Activated CD4-positive, alpha-beta T cell treated with anti-CD3 and anti-CD28 coated beads, Interleukin-2, amount 10 ng/mL, durations not matched to agents 24 days and 14 days (primary cell): Measurements from ENCODE around the gene BCAS2. TPM values are rescaled to one million over a fixed set of nuclear protein-coding genes. Genes with fewer than 3 reads are reported as not detected.
"Not testable (repeated sequence)": the region's sequence is repeated elsewhere in the genome, so short reads cannot be mapped to it uniquely, and the experiment has no call there.

Experiments
- DNase-seq: peaks from one replicate; pipeline ENCODE4 v3.0.0; 2022
- H3K27ac Mint-ChIP-seq: one replicate; pipeline ENCODE4 v1.8.0; 2022; ENCODE audit warnings: mild to moderate bottlenecking, mixed read lengths
- H3K27me3 Mint-ChIP-seq: one replicate; pipeline ENCODE4 v1.8.0; 2022; ENCODE audit warnings: mixed read lengths
- H3K36me3 Mint-ChIP-seq: one replicate; pipeline ENCODE4 v1.8.0; 2022; ENCODE audit warnings: low read depth, mild to moderate bottlenecking, mixed read lengths
- H3K4me1 Mint-ChIP-seq: one replicate; pipeline ENCODE4 v1.8.0; 2021; ENCODE audit warnings: mixed read lengths
- H3K4me3 Mint-ChIP-seq: one replicate; pipeline ENCODE4 v1.8.0; 2022; ENCODE audit warnings: mild to moderate bottlenecking, moderate library complexity, mixed read lengths
- H3K9me3 Mint-ChIP-seq: one replicate; pipeline ENCODE4 v1.8.0; 2021; ENCODE audit warnings: mixed read lengths
- intact Hi-C: fragments of 100-400 bp; cut with micrococcal nuclease; formaldehyde crosslinking; loops from one replicate; pipeline ENCODE4 v1.15.1; 2023
- total RNA-seq: library from RNA; stranded (reverse); gene quantifications from 2 replicates; pipeline ENCODE4 v1.2.3, GENCODE V29; 2022

BCAS2 gene
- total RNA-seq, 1 donor from 2014 or later, result 64.0 TPM

GRCh38 chr1:114587203-114587991, 6.0 kb upstream of the BCAS2 start:
- Mint-ChIP-seq H3K27me3 (peaks cover 17% of the 10 kb centered on the region), H3K9me3 (no peaks in the 10 kb centered on the region), H3K36me3 (no peaks in the 10 kb centered on the region), H3K4me1 (peaks cover 2% of the 10 kb centered on the region), H3K27ac (no peak overlapping the region), H3K4me3 (no peak overlapping the region)
- intact Hi-C loops, result loop anchor here (10.0 kb wide), 1 partner anchor 197 kb away; the partner anchor contains the start of gene SIKE1
- no peak for DNase-seq

GRCh38 chr1:114586513-114587047, 5.2 kb upstream of the BCAS2 start:
- peaks cover 17% of the 10 kb centered on the region for H3K27me3 Mint-ChIP-seq
- intact Hi-C loops, result loop anchor here (10.0 kb wide), 1 partner anchor 198 kb away; the partner anchor contains the start of gene SIKE1
- no peak overlapping the region for H3K4me3 Mint-ChIP-seq
- H3K4me1 Mint-ChIP-seq, result peaks cover 10% of the 10 kb centered on the region
- no peak for DNase-seq
- H3K27ac Mint-ChIP-seq, result no peak overlapping the region
- H3K36me3 Mint-ChIP-seq, result peaks cover 4% of the 10 kb centered on the region
- H3K9me3 Mint-ChIP-seq, result no peaks in the 10 kb centered on the region

- intact Hi-C loops, result loop anchor here (10.0 kb wide), 1 partner anchor 200 kb away; the partner anchor contains the start of gene SIKE1
- H3K4me1 Mint-ChIP-seq, result peaks cover 13% of the 10 kb centered on the region
- H3K9me3 Mint-ChIP-seq, result no peaks in the 10 kb centered on the region
- H3K27ac Mint-ChIP-seq, result no peak overlapping the region
- peaks cover 7% of the 10 kb centered on the region for H3K36me3 Mint-ChIP-seq
- peaks cover 17% of the 10 kb centered on the region for H3K27me3 Mint-ChIP-seq
- DNase-seq, result no peak
- H3K4me3 Mint-ChIP-seq, result no peak overlapping the region
Observed at GRCh38 chr1:114585231-114585630, 3.8 kb upstream of the BCAS2 start.

GRCh38 chr1:114574365-114574764, 7.0 kb downstream of the BCAS2 start:
- intact Hi-C loops, result no loop called here
- Mint-ChIP-seq H3K4me3 (no peak overlapping the region), H3K36me3 (peaks cover 59% of the 10 kb centered on the region), H3K27me3 (no peaks in the 10 kb centered on the region), H3K4me1 (peaks cover 7% of the 10 kb centered on the region), H3K27ac (no peak overlapping the region), H3K9me3 (no peaks in the 10 kb centered on the region)
- no peak for DNase-seq

- Mint-ChIP-seq H3K4me1 (peaks cover 3% of the 10 kb centered on the region), H3K36me3 (peaks cover 44% of the 10 kb centered on the region), H3K9me3 (no peaks in the 10 kb centered on the region), H3K27me3 (no peaks in the 10 kb centered on the region), H3K27ac (no peak overlapping the region), H3K4me3 (no peak overlapping the region)
- DNase-seq, result no peak
- intact Hi-C loops, result no loop called here
Observed at GRCh38 chr1:114564141-114564540, 17.3 kb downstream of the BCAS2 start.

GRCh38 chr1:114562978-114563510, 18.4 kb downstream of the BCAS2 start:
- H3K27ac Mint-ChIP-seq, H3K4me3 Mint-ChIP-seq, intact Hi-C loops, H3K9me3 Mint-ChIP-seq, DNase-seq, H3K4me1 Mint-ChIP-seq, H3K27me3 Mint-ChIP-seq: not testable (repeated sequence)
- H3K36me3 Mint-ChIP-seq, result peaks cover 41% of the 10 kb centered on the region

GRCh38 chr1:114561333-114561732, 20.1 kb downstream of the BCAS2 start:
- DNase-seq, result no peak
- Mint-ChIP-seq H3K27ac (no peak overlapping the region), H3K4me3 (no peak overlapping the region), H3K4me1 (peaks cover 3% of the 10 kb centered on the region), H3K27me3 (no peaks in the 10 kb centered on the region), H3K36me3 (peaks cover 26% of the 10 kb centered on the region), H3K9me3 (no peaks in the 10 kb centered on the region)
- intact Hi-C loops, result no loop called here

GRCh38 chr1:114559356-114559755, 22.1 kb downstream of the BCAS2 start:
- Mint-ChIP-seq H3K4me1 (peaks cover 3% of the 10 kb centered on the region), H3K36me3 (peaks cover 9% of the 10 kb centered on the region), H3K27me3 (no peaks in the 10 kb centered on the region), H3K9me3 (no peaks in the 10 kb centered on the region), H3K27ac (no peak overlapping the region), H3K4me3 (no peak overlapping the region)
- intact Hi-C loops, result loop anchor here (5.0 kb wide), 1 partner anchor 582 kb away; the partner anchor contains the start of gene OLFML3
- no peak for DNase-seq

- H3K36me3 Mint-ChIP-seq, result peaks cover 6% of the 10 kb centered on the region
- DNase-seq, result no peak
- peaks cover 3% of the 10 kb centered on the region for H3K4me1 Mint-ChIP-seq
- intact Hi-C loops, result loop anchor here (1.0 to 5.0 kb wide), 2 partner anchors 212 to 581 kb away; partner anchors contain the start of gene OLFML3
- no peak overlapping the region for H3K27ac Mint-ChIP-seq
- H3K27me3 Mint-ChIP-seq, result no peaks in the 10 kb centered on the region
- H3K9me3 Mint-ChIP-seq, result no peaks in the 10 kb centered on the region
- no peak overlapping the region for H3K4me3 Mint-ChIP-seq
Observed at GRCh38 chr1:114558544-114558943, 22.9 kb downstream of the BCAS2 start.

GRCh38 chr1:114554577-114554976, 26.8 kb downstream of the BCAS2 start:
- H3K9me3 Mint-ChIP-seq, result no peaks in the 10 kb centered on the region
- no peak for DNase-seq
- no peak overlapping the region for H3K4me3 Mint-ChIP-seq
- H3K27me3 Mint-ChIP-seq, result no peaks in the 10 kb centered on the region
- no peaks in the 10 kb centered on the region for H3K36me3 Mint-ChIP-seq
- no peak overlapping the region for H3K27ac Mint-ChIP-seq
- no peaks in the 10 kb centered on the region for H3K4me1 Mint-ChIP-seq
- intact Hi-C loops, result no loop called here

GRCh38 chr1:114552106-114552639, 29.2 kb downstream of the BCAS2 start:
- intact Hi-C loops, result no loop called here
- no peaks in the 10 kb centered on the region for H3K27me3 Mint-ChIP-seq
- H3K9me3 Mint-ChIP-seq, result no peaks in the 10 kb centered on the region
- no peaks in the 10 kb centered on the region for H3K4me1 Mint-ChIP-seq
- no peak for DNase-seq
- no peak overlapping the region for H3K4me3 Mint-ChIP-seq
- H3K36me3 Mint-ChIP-seq, result no peaks in the 10 kb centered on the region
- H3K27ac Mint-ChIP-seq, result no peak overlapping the region

- DNase-seq, result no peak
- Mint-ChIP-seq H3K9me3 (no peaks in the 10 kb centered on the region), H3K4me3 (no peak overlapping the region), H3K27me3 (no peaks in the 10 kb centered on the region), H3K27ac (no peak overlapping the region), H3K36me3 (no peaks in the 10 kb centered on the region), H3K4me1 (no peaks in the 10 kb centered on the region)
- intact Hi-C loops, result no loop called here
Observed at GRCh38 chr1:114551400-114551799, 30.0 kb downstream of the BCAS2 start.

GRCh38 chr1:114550336-114550735, 31.1 kb downstream of the BCAS2 start:
- Mint-ChIP-seq H3K27ac (no peak overlapping the region), H3K27me3 (peaks cover 2% of the 10 kb centered on the region), H3K36me3 (no peaks in the 10 kb centered on the region), H3K4me1 (no peaks in the 10 kb centered on the region), H3K4me3 (no peak overlapping the region), H3K9me3 (no peaks in the 10 kb centered on the region)
- intact Hi-C loops, result no loop called here
- no peak for DNase-seq

GRCh38 chr1:114549137-114549536, 32.3 kb downstream of the BCAS2 start:
- Mint-ChIP-seq H3K27ac (no peak overlapping the region), H3K27me3 (peaks cover 2% of the 10 kb centered on the region), H3K36me3 (no peaks in the 10 kb centered on the region), H3K4me1 (no peaks in the 10 kb centered on the region), H3K4me3 (no peak overlapping the region), H3K9me3 (no peaks in the 10 kb centered on the region)
- intact Hi-C loops, result no loop called here
- no peak for DNase-seq
